Endothelial cell of umbilical vein (primary cell): Measurements from ENCODE around the gene AKNAD1. TPM values are rescaled to one million over a fixed set of nuclear protein-coding genes. Genes with fewer than 3 reads are reported as not detected.

Experiments
- BruUV-seq: library from RNA; stranded (reverse); fragments of 400-500 nt; replicated peaks from 2 replicates; lab custom pipeline; 2021; lab: Mats Ljungman, UMichigan
- CTCF ChIA-PET: fragments of 300-600, 350-600 bp; sonication (Branson Sonifier 250); formaldehyde crosslinking; loops from one replicate; lab custom pipeline; 2021; ENCODE audit warnings: antibody characterized with exemption, inconsistent platforms; lab: Charles Lee
- POLR2A ChIA-PET: fragments of 300-600, 350-600 bp; sonication (Branson Sonifier 250); formaldehyde crosslinking; loops from one replicate; lab custom pipeline; 2021; ENCODE audit warnings: antibody characterized with exemption, inconsistent platforms; lab: Charles Lee
- DNase-seq: peaks from one replicate; pipeline ENCODE4 v3.0.0-alpha.2; 2011; ENCODE audit warnings: low read depth, low spot score
- FAIRE-seq: peaks from 2 replicates; lab custom pipeline; 2011; peaks lifted over from hg19 to GRCh38; lab: Jason Lieb, UNC
- H2AFZ ChIP-seq: 2 replicates; pipeline ENCODE4 v1.6.0; 2012; ENCODE audit warnings: low read depth, low read length, control low read depth, inconsistent platforms
- H3K27ac ChIP-seq: 2 replicates; pipeline ENCODE4 v1.5.1; 2011; ENCODE audit warnings: low read depth, mild to moderate bottlenecking, control low read depth, low read length, moderate library complexity; ENCODE audit not compliant: insufficient read depth
- H3K27me3 ChIP-seq, 2 experiments: 2 replicates each; pipeline versions ENCODE4 v1.6.0 to v1.6.1; 2011; ENCODE audit warnings: low read length in 2 of 2, mixed read lengths in 1 of 2; ENCODE audit not compliant: control insufficient read depth in 2 of 2, insufficient read depth in 2 of 2
- H3K36me3 ChIP-seq, 2 experiments: 2 replicates in 1 of 2; 3 replicates in 1 of 2; pipeline ENCODE4 v1.5.1; 2011; ENCODE audit warnings: low read length in 2 of 2, mild to moderate bottlenecking in 1 of 2, moderate library complexity in 1 of 2; ENCODE audit not compliant: control insufficient read depth in 2 of 2, insufficient read depth in 2 of 2; ENCODE audit errors: extremely low read depth in 1 of 2
- H3K4me1 ChIP-seq: 3 replicates; pipeline ENCODE4 v1.5.1; 2011; ENCODE audit warnings: mild to moderate bottlenecking, low read length; ENCODE audit not compliant: control insufficient read depth, insufficient read depth; ENCODE audit errors: extremely low read depth
- H3K4me2 ChIP-seq: 2 replicates; pipeline ENCODE4 v1.6.1; 2011; ENCODE audit warnings: low read length, control low read depth, mixed read lengths; ENCODE audit not compliant: insufficient read depth
- H3K4me3 ChIP-seq, 3 experiments: fragments of 200-600 bp in 1 of 3; sonication (generic), shearing (Covaris generic) in 1 of 3; replicated peaks in 1 of 3; 2 replicates each; pipeline ENCODE4 v1.5.1; 2011 to 2016; ENCODE audit warnings: control low read depth in 3 of 3, low read length in 3 of 3, mild to moderate bottlenecking in 2 of 3, inconsistent platforms in 1 of 3, low read depth in 1 of 3, moderate library complexity in 1 of 3; ENCODE audit not compliant: insufficient read depth in 1 of 3
- H3K79me2 ChIP-seq: 2 replicates; pipeline ENCODE4 v1.6.0; 2012; ENCODE audit warnings: low read length, inconsistent platforms; ENCODE audit not compliant: control insufficient read depth, insufficient read depth
- H3K9ac ChIP-seq: replicated peaks from 2 replicates; pipeline ENCODE3; 2011; ENCODE audit warnings: low read length, control low read depth; ENCODE audit not compliant: insufficient read depth; ENCODE audit errors: extremely low read depth
- H3K9me1 ChIP-seq: replicated peaks from 3 replicates; pipeline ENCODE4 v1.6.0; 2011; ENCODE audit warnings: mild to moderate bottlenecking, low read length; ENCODE audit not compliant: control insufficient read depth, insufficient read depth; ENCODE audit errors: extremely low read depth
- H3K9me3 ChIP-seq: replicated peaks from 2 replicates; pipeline ENCODE4 v1.5.1; 2012; ENCODE audit warnings: low read length, inconsistent platforms; ENCODE audit not compliant: control insufficient read depth, insufficient read depth
- H4K20me1 ChIP-seq: replicated peaks from 2 replicates; pipeline ENCODE3; 2011; ENCODE audit warnings: mild to moderate bottlenecking, low read length; ENCODE audit not compliant: control insufficient read depth, insufficient read depth; ENCODE audit errors: extremely low read depth
- CTCF ChIP-seq, 2 donors: IDR thresholded peaks; 1 replicate in 1 of 2; 2 replicates in 1 of 2; pipeline ENCODE4 v1.5.1; 2011; ENCODE audit warnings: low read length in 2 of 2, mild to moderate bottlenecking in 2 of 2, moderate library complexity in 2 of 2, control low read depth in 1 of 2, inconsistent platforms in 1 of 2, low read depth in 1 of 2; ENCODE audit not compliant: insufficient read depth in 1 of 2; ENCODE audit errors: extremely low read depth in 1 of 2
- EZH2 ChIP-seq: IDR thresholded peaks from 2 replicates; pipeline ENCODE4 v1.6.1; 2012; ENCODE audit warnings: borderline replicate concordance, low read depth, mild to moderate bottlenecking, moderate library complexity, low read length, inconsistent platforms; ENCODE audit not compliant: severe bottlenecking
- FOS ChIP-seq: IDR thresholded peaks from 2 replicates; pipeline ENCODE4 v1.6.1; 2011; ENCODE audit warnings: mild to moderate bottlenecking, low read length, moderate library complexity, borderline replicate concordance; ENCODE audit not compliant: insufficient read depth
- GATA2 ChIP-seq: IDR thresholded peaks from 2 replicates; pipeline ENCODE4 v1.7.0; 2011; ENCODE audit warnings: low read depth, mild to moderate bottlenecking, moderate library complexity, mixed read lengths, low read length; ENCODE audit not compliant: insufficient read length, insufficient read depth
- JUN ChIP-seq: IDR thresholded peaks from 2 replicates; pipeline ENCODE4 v1.6.1; 2011; ENCODE audit warnings: borderline replicate concordance, low read depth; ENCODE audit not compliant: insufficient read length, insufficient read depth
- MAX ChIP-seq: IDR thresholded peaks from 2 replicates; pipeline ENCODE4 v1.6.1; 2011; ENCODE audit not compliant: insufficient read depth, insufficient read length
- MYC ChIP-seq: IDR thresholded peaks from one replicate; pipeline ENCODE4 v1.6.1; 2011; ENCODE audit warnings: mild to moderate bottlenecking, low read depth, low read length
- POLR2A ChIP-seq: IDR thresholded peaks from 2 replicates; pipeline ENCODE4 v1.6.1; 2012; ENCODE audit warnings: low read depth, mild to moderate bottlenecking, control low read depth, low read length
- POLR2AphosphoS5 ChIP-seq: IDR thresholded peaks from 2 replicates; pipeline ENCODE4 v1.6.1; 2012; ENCODE audit warnings: low read depth, mild to moderate bottlenecking, control low read depth, low read length, moderate library complexity; ENCODE audit not compliant: insufficient read depth
- dilution Hi-C: fragments of 300-500 bp; cut with MboI; formaldehyde crosslinking; loops from one replicate; pipeline ENCODE4 v1.15.0; 2019; ENCODE audit warnings: low sequenced_read_pairs; ENCODE audit not compliant: extremely low pct_ligation_motif_present
- intact Hi-C: fragments of 100-400 bp; cut with micrococcal nuclease; formaldehyde crosslinking; loops from one replicate; pipeline ENCODE4 v1.10.0; 2022
- polyA plus RNA-seq, 4 experiments: library from polyadenylated mRNA; depleted of rRNA in 3 of 4; stranded (reverse) in 3 of 4; unstranded in 1 of 4; fragments of >200 nt; gene quantifications; 2 replicates each; pipeline versions ENCODE4 v1.2.1 to v1.2.3, GENCODE V29; 2011 to 2012; ENCODE audit warnings: missing spikeins in 1 of 4
- total RNA-seq: library from RNA; stranded (reverse); gene quantifications from 2 replicates; pipeline ENCODE4 v1.2.3, GENCODE V29; 2021

The AKNAD1 gene
- total and polyA plus RNA-seq, 2 donors (not counting 3 experiments of a cell fraction or from before 2014, with no cell fraction given), result not detected

GRCh38 chr1:108854221-108855019, 2.5 kb downstream of the AKNAD1 start:
- intact Hi-C loops, result no loop called here
- H3K36me3 ChIP-seq, result no peaks in the 10 kb centered on the region
- H3K4me2 ChIP-seq, result no peak overlapping the region
- no peaks in the 10 kb centered on the region for H3K79me2 ChIP-seq
- H3K27ac ChIP-seq, result no peak overlapping the region
- CTCF ChIA-PET, result interaction anchor here (0.7 to 2.6 kb wide), 2 partner anchors 9 to 26 kb away, joined by 3 to 6 read pairs; no protein-coding TSS in a partner anchor
- peaks cover 18 to 32% of the 10 kb centered on the region in 2 experiments for H3K27me3 ChIP-seq
- no peak overlapping the region for H3K4me3 ChIP-seq
- H3K9me1 ChIP-seq, result no peaks in the 10 kb centered on the region
- dilution Hi-C loops, result no loop called here
- FAIRE-seq (no peak), DNase-seq (no peak)
- no peaks in the 10 kb centered on the region for H3K9me3 ChIP-seq
- TF ChIP-seq FOS, result no peak
- TF ChIP-seq POLR2AphosphoS5, result no peak
- no peak for TF ChIP-seq POLR2A
- no peak for TF ChIP-seq GATA2
- TF ChIP-seq MYC, result no peak
- no peak for TF ChIP-seq JUN
- no peak for TF ChIP-seq EZH2
- no peak for TF ChIP-seq CTCF (IDR thresholded peaks at IDR 0.05; ENCODE audit: extremely low read depth in 1 of 2, insufficient read depth in 1 of 2, low read depth in 1 of 2, low read length in 2 of 2)
- no peak for TF ChIP-seq MAX
- no TSS peak for BruUV-seq
- no peaks in the 10 kb centered on the region for H3K4me1 ChIP-seq
- POLR2A ChIA-PET, result no interaction called here
- H2AFZ ChIP-seq, result no peak overlapping the region
- no peak overlapping the region for H3K9ac ChIP-seq
- H4K20me1 ChIP-seq, result no peaks in the 10 kb centered on the region
